ENCODE results near the gene DYNLL2.

DNA sequence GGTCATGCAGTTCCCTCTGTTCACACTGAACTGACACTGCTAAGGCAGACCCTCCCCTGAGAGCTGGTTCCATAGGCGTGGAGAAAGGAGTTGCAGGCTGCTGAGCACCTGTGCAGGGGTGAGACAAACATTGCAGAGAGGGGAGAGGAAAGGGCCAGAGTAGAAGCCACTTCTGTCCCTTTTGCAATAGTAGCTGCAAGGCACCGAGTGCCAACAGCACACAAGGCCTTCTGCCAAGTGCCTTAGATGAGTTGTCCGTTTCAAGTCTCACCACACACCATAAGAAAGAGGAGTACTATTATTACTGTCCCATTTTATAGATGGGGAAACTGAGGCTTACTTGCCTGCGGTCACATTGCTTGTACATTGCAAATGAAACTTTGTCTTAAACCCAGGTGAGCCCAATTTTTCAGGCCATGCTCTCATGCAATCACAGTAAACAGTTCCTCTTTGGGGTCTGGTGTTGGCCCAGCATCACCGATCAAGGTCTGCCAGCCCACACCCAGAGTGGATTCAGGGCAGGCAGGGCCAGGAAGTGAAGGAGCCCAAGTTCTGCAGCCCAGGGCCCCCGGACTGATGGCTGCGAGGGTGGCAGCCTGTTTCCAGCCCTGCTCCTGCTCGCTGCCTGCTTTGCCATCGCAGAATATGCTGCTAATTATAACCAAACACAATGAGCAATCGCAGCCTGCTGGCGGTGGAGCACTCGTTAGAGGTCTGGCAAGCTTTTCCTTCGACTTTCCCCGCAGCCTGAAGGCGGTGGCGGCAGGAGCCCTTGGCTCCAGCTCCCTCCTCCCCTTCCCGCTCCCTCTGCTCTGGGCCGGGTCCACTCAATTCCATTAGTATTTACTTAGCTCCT, 36.8 kb upstream of the DYNLL2 start:
- TF ChIP-seq CTCF (IDR thresholded peaks at IDR 0.05) (no peak), POLR2A (IDR thresholded peaks at IDR 0.05) (no peak)

All from heart left ventricle (tissue), 13 donors.